GM12801 (cell line): ENCODE measurements around the gene MPDU1.

ENCODE experiments used
- TF ChIP-seq, protein P1 (sequence below): IDR thresholded peaks from one replicate; pipeline ENCODE4 v1.5.1; 2011; ENCODE audit warnings: control low read depth; ENCODE audit not compliant: insufficient read length; ENCODE audit errors: extremely low read depth

Gene MPDU1

GRCh38 chr17:7549401-7550055 is 34.1 kb upstream of the MPDU1 start:
- TF ChIP-seq, protein P1, sequence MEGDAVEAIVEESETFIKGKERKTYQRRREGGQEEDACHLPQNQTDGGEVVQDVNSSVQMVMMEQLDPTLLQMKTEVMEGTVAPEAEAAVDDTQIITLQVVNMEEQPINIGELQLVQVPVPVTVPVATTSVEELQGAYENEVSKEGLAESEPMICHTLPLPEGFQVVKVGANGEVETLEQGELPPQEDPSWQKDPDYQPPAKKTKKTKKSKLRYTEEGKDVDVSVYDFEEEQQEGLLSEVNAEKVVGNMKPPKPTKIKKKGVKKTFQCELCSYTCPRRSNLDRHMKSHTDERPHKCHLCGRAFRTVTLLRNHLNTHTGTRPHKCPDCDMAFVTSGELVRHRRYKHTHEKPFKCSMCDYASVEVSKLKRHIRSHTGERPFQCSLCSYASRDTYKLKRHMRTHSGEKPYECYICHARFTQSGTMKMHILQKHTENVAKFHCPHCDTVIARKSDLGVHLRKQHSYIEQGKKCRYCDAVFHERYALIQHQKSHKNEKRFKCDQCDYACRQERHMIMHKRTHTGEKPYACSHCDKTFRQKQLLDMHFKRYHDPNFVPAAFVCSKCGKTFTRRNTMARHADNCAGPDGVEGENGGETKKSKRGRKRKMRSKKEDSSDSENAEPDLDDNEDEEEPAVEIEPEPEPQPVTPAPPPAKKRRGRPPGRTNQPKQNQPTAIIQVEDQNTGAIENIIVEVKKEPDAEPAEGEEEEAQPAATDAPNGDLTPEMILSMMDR, result no peak

DNA sequence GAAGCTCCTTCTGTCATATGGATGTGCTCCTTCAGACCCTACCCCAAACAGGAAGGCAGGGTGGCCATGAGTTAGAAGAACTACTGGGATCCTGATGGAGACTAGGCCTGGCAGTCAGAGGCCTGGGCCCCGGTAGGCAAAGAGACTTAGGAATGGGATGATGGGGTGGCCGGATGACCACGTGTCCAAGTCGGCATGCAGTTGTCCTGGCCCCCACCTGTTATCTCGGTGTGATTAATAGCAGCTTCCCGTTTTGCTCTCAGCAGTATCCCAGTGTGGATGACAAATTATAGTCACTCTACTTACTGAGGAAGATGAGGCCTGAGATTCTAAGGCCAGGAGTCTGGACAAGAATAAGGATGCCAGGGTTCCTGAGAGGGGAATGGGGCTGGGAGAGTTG is 33.3 kb upstream of the MPDU1 start:
- TF ChIP-seq, protein P1, result no peak

DNA sequence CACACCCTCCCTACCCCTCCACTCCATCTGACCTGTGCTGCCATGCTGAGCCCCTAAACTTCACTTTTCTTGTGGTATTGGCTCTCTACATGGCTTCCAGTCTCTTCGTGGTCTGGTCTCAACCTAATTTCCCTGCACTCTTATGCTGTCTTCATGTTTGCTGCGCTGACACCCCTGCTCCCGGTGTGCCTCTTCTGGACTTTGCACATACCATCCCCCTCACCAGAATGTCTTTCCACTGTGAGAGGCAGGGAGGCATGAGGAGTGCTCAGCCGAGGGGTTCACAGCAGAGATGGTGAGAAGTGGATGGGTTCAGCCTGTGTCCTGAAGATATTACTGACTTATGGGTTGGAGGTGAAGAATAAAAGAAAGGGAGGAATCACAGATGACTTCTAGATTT is 32.3 kb upstream of the MPDU1 start:
- TF ChIP-seq, protein P1, result no peak

GRCh38 chr17:7552621-7553051 is 31.0 kb upstream of the MPDU1 start:
- TF ChIP-seq, protein P1, result no peak

GRCh38 chr17:7553356-7553755 is 30.3 kb upstream of the MPDU1 start:
- TF ChIP-seq, protein P1, result no peak

DNA sequence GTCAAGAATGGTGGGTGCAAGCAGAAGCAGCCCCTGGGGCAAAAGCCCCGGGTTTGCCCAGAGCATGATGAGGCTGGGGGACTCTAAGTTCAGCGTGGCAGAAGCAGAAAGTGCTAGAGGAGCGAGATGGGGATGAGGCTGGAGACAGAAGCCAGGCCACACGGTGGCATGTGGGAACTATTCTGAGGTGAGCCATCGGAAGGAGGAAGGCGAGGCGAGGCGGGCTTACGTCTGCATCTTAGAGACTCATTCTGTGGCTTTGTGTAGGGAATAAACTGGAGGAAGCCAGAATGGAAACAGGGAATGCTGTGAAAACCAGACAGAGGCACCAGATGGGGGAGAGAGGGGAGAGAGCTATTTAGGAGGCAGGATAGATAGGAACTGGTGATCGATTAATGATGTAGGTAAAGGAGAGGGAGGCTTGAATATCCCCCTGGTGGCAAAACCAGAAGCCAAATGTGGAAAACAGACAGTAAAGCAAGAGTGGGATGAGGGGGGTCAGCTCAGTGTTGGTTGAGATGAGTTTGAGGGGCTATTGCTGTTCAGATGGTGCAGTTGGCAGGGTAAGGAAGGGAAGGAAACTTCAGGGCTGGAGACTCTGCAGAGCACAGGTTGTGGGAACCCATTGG is 28.2 kb upstream of the MPDU1 start:
- TF ChIP-seq, protein P1, result no peak

DNA sequence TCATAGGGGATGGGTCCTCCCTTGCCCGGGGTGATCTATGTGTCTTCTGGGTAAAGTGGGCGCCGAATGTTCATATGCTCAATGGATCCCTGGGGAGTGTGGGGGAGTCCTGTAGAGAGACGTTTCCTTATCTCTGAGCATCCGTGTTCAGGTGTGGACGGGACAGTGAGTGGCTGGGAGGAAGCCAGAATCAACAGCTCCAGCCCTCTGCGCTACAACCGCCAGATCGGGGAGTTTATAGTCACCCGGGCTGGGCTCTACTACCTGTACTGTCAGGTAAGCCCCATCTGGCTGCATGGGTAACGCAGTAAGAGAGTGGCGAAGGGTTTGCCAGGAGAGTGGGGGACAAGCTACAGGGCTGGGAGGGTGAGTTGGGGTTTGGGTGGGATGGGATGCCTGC is 27.0 kb upstream of the MPDU1 start:
- TF ChIP-seq, protein P1, result no peak
